ENCODE measurements around the gene ATAD3C.
"Not testable (repeated sequence)": the region's sequence is repeated elsewhere in the genome, so short reads cannot be mapped to it uniquely, and the experiment has no call there.

Gene ATAD3C

GRCh38 chr1:1507305-1507704 is 57.8 kb downstream of the ATAD3C start:
- DNase-seq (ENCODE audit: low read depth in 2 of 2), result no peak

GRCh38 chr1:1508775-1509464 is 59.4 kb downstream of the ATAD3C start:
- not testable (repeated sequence) for DNase-seq (ENCODE audit: low read depth in 2 of 2)

- DNase-seq (ENCODE audit: low read depth in 2 of 2), result not testable (repeated sequence)
Observed at GRCh38 chr1:1509465-1509850, 60.0 kb downstream of the ATAD3C start.

- DNase-seq (ENCODE audit: low read depth in 2 of 2), result no peak
Observed at GRCh38 chr1:1510912-1511532, 61.5 kb downstream of the ATAD3C start.

- DNase-seq (ENCODE audit: low read depth in 2 of 2), result peak; percentile 94 to 96
Observed at GRCh38 chr1:1511533-1512285, 62.2 kb downstream of the ATAD3C start, which contains the start of gene ATAD3A. ATAD3A (plus strand) TSS chr1:1512162; CDS start chr1:1512269, 107 bp downstream.

- not testable (repeated sequence) for DNase-seq (ENCODE audit: low read depth in 2 of 2)
Observed at GRCh38 chr1:1512425-1512824, 62.9 kb downstream of the ATAD3C start.

- not testable (repeated sequence) for DNase-seq (ENCODE audit: low read depth in 2 of 2)
Observed at GRCh38 chr1:1513675-1514074, 64.2 kb downstream of the ATAD3C start.

GRCh38 chr1:1514376-1514775 is 64.9 kb downstream of the ATAD3C start:
- not testable (repeated sequence) for DNase-seq (ENCODE audit: low read depth in 2 of 2)

GRCh38 chr1:1516923-1517322 is 67.4 kb downstream of the ATAD3C start:
- not testable (repeated sequence) for DNase-seq (ENCODE audit: low read depth in 2 of 2)

GRCh38 chr1:1517973-1518620 is 68.6 kb downstream of the ATAD3C start:
- no peak for DNase-seq (ENCODE audit: low read depth in 2 of 2)

GRCh38 chr1:1518621-1519007 is 69.1 kb downstream of the ATAD3C start:
- DNase-seq (ENCODE audit: low read depth in 2 of 2), result not testable (repeated sequence)
